Stimulated activated CD4-positive, alpha-beta T cell treated with anti-CD3 and anti-CD28 coated beads, TNF-alpha, amount 100 ng/mL, for 24 hours (primary cell): Measurements from ENCODE around the gene PPIB.
"Not testable (repeated sequence)": the region's sequence is repeated elsewhere in the genome, so short reads cannot be mapped to it uniquely, and the experiment has no call there.

Source experiments
- DNase-seq, 3 experiments: peaks; one replicate each; pipeline ENCODE4 v3.0.0-alpha.2; 2020; ENCODE audit warnings: low read depth in 3 of 3

The PPIB gene

GRCh38 chr15:64110108-64110701 lies 52.6 kb downstream of the PPIB start:
- not testable (repeated sequence) for DNase-seq

DNA sequence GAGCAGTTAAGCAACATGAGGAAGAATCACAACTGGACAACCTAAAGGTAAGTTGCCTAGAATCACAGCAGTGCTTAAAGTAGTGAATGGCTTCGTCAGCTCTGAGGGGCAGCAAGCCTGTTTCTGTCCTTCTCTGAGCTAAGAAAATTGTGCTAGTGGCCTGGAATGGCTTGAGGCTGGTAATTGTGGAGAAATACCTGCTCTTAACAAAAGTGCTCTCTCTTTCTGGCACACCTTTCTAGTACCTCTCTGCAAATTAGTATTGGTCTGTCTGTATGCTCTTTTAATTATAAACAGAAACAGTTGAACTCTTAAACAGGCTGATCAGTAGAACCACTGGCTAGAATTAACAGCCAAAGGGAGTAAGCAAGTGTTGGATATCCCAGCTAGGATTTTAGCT lies 55.5 kb downstream of the PPIB start:
- DNase-seq = no peak
